HEK293 (cell line): ENCODE data around the gene TRMT44.

Experiments
- BCL6B ChIP-seq: fragments of 450-650 bp; formaldehyde crosslinking; IDR thresholded peaks from 2 replicates; pipeline ENCODE4 v1.5.1; 2017; ENCODE audit warnings: missing biosample characterization, missing genetic modification characterization
- CTCF ChIP-seq: fragments of 450-650 bp; formaldehyde crosslinking; IDR thresholded peaks from 2 replicates; pipeline ENCODE4 v1.5.1; 2016; ENCODE audit warnings: missing biosample characterization, missing genetic modification characterization
- GLI4 ChIP-seq: fragments of 450-650 bp; formaldehyde crosslinking; IDR thresholded peaks from 2 replicates; pipeline ENCODE4 v1.5.1; 2016; ENCODE audit warnings: missing biosample characterization, missing genetic modification characterization
- TSHZ1 ChIP-seq: fragments of 450-650 bp; formaldehyde crosslinking; IDR thresholded peaks from 2 replicates; pipeline ENCODE4 v1.5.1; 2016; ENCODE audit warnings: missing biosample characterization, missing genetic modification characterization, borderline replicate concordance
- YY1 ChIP-seq: fragments of 450-650 bp; formaldehyde crosslinking; IDR thresholded peaks from 2 replicates; pipeline ENCODE4 v1.5.1; 2018; ENCODE audit warnings: missing biosample characterization, missing genetic modification characterization
- ZBTB8A ChIP-seq: fragments of 450-650 bp; formaldehyde crosslinking; IDR thresholded peaks from 2 replicates; pipeline ENCODE4 v1.5.1; 2016; ENCODE audit warnings: missing biosample characterization, missing genetic modification characterization
- ZNF2 ChIP-seq: fragments of 450-650 bp; formaldehyde crosslinking; IDR thresholded peaks from 2 replicates; pipeline ENCODE4 v1.5.1; 2016; ENCODE audit warnings: missing biosample characterization, missing genetic modification characterization
- ZNF274 ChIP-seq, 2 experiments: fragments of 200-500 bp in 1 of 2; fragments of 450-650 bp in 1 of 2; sonication (Bioruptor generic) in 1 of 2; formaldehyde crosslinking in 1 of 2; IDR thresholded peaks; 2 replicates each; pipeline versions ENCODE4 v1.5.1 to v1.6.1; 2014 to 2016; ENCODE audit warnings: borderline replicate concordance in 1 of 2, inconsistent platforms in 1 of 2, low read length in 1 of 2, missing biosample characterization in 1 of 2, missing genetic modification characterization in 1 of 2
- ZNF366 ChIP-seq: fragments of 450-650 bp; formaldehyde crosslinking; conservative IDR thresholded peaks from 2 replicates; pipeline ENCODE4 v1.5.1; 2016; ENCODE audit warnings: missing biosample characterization, missing genetic modification characterization
- ZNF501 ChIP-seq: fragments of 450-650 bp; formaldehyde crosslinking; IDR thresholded peaks from 2 replicates; pipeline ENCODE4 v1.5.1; 2016; ENCODE audit warnings: missing biosample characterization, missing genetic modification characterization
- ZNF701 ChIP-seq: fragments of 450-650 bp; formaldehyde crosslinking; IDR thresholded peaks from 2 replicates; pipeline ENCODE4 v1.5.1; 2016; ENCODE audit warnings: missing biosample characterization, missing genetic modification characterization
- TF ChIP-seq, protein P1 (sequence below): fragments of 450-650 bp; formaldehyde crosslinking; IDR thresholded peaks from 2 replicates; pipeline ENCODE4 v1.5.1; 2016; ENCODE audit warnings: missing biosample characterization, missing genetic modification characterization
- TF ChIP-seq, protein P2 (sequence below): fragments of 450-650 bp; IDR thresholded peaks from 2 replicates; pipeline ENCODE4 v1.5.1; 2018; ENCODE audit warnings: missing biosample characterization, missing genetic modification characterization

- TF ChIP-seq CTCF: no peak
- TF ChIP-seq GLI4 (tag by site-specific recombination): no peak
- TF ChIP-seq ZNF501 (tag by site-specific recombination): no peak
- no peak for TF ChIP-seq ZBTB8A
- no peak for TF ChIP-seq ZNF366 (tag by site-specific recombination)
- no peak for TF ChIP-seq ZNF274 (IDR thresholded peaks at IDR 0.05; ENCODE audit: low read length)
- TF ChIP-seq ZNF274 (tag by site-specific recombination; IDR thresholded peaks at IDR 0.05; ENCODE audit: borderline replicate concordance): no peak
- TF ChIP-seq TSHZ1 (tag by site-specific recombination): no peak
- no peak for TF ChIP-seq ZNF2 (tag by site-specific recombination)
- TF ChIP-seq BCL6B (tag by site-specific recombination): no peak
- no peak for TF ChIP-seq ZNF701 (tag by site-specific recombination)
- TF ChIP-seq YY1 (tag by site-specific recombination): no peak
- TF ChIP-seq, protein P1, sequence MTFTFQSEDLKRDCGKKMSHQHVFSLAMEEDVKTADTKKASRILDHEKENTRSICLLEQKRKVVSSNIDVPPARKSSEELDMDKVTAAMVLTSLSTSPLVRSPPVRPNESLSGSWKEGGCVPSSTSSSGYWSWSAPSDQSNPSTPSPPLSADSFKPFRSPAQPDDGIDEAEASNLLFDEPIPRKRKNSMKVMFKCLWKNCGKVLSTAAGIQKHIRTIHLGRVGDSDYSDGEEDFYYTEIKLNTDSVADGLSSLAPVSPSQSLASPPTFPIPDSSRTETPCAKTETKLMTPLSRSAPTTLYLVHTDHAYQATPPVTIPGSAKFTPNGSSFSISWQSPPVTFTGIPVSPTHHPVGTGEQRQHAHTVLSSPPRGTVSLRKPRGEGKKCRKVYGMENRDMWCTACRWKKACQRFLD (tag by site-specific recombination): no peak
- TF ChIP-seq, protein P2, sequence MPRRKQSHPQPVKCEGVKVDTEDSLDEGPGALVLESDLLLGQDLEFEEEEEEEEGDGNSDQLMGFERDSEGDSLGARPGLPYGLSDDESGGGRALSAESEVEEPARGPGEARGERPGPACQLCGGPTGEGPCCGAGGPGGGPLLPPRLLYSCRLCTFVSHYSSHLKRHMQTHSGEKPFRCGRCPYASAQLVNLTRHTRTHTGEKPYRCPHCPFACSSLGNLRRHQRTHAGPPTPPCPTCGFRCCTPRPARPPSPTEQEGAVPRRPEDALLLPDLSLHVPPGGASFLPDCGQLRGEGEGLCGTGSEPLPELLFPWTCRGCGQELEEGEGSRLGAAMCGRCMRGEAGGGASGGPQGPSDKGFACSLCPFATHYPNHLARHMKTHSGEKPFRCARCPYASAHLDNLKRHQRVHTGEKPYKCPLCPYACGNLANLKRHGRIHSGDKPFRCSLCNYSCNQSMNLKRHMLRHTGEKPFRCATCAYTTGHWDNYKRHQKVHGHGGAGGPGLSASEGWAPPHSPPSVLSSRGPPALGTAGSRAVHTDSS (tag by site-specific recombination): no peak
Observed at GRCh38 chr4:8467016-8467415, 26.4 kb downstream of the TRMT44 start.
